ENCODE data around the gene CHST8. TPM values are rescaled to one million over a fixed set of nuclear protein-coding genes. Genes with fewer than 3 reads are reported as not detected.

Gene CHST8
- total and polyA plus RNA-seq, 2 of the 13 experiments (the other 11 are each of a cell fraction or from before 2014, with no cell fraction given), result not detected

GRCh38 chr19:33720155-33720493 lies 98.4 kb downstream of the CHST8 start:
- no peaks in the 10 kb centered on the region for H3K4me1 ChIP-seq (ENCODE audit: insufficient read depth, low read length)
- no peaks in the 10 kb centered on the region for H3K79me2 ChIP-seq (ENCODE audit: insufficient read depth, low read length)
- H3K36me3 ChIP-seq (replicated peaks in 1 of 2; ENCODE audit: control insufficient read depth in 1 of 2, insufficient read depth in 2 of 2, low read length in 2 of 2), result no peaks in the 10 kb centered on the region
- H2AFZ ChIP-seq (ENCODE audit: low read length), result no peak overlapping the region
- WGBS (ENCODE audit: low lambda C conversion rate), result 34% methylated on average over 3 of the region's 3 CpGs
- H4K20me1 ChIP-seq (ENCODE audit: insufficient read depth, low read length), result no peaks in the 10 kb centered on the region
- no peak overlapping the region for H3K9ac ChIP-seq (ENCODE audit: insufficient read depth, low read depth, low read length)
- no peaks in the 10 kb centered on the region for H3K9me3 ChIP-seq (ENCODE audit: low read length)
- H3K27me3 ChIP-seq (ENCODE audit: control insufficient read depth in 1 of 2, insufficient read depth in 2 of 2, low read length in 2 of 2), result no peaks in the 10 kb centered on the region; a peak in 1 of 5 replicates
- in situ Hi-C loops (cut with HindIII; ENCODE audit: extremely low pct_ligation_motif_present, low pct_unique_long_range_greater_than_20kb), result loop anchor here (5.0 kb wide), 1 partner anchor 52 kb away; no protein-coding TSS in a partner anchor
- intact Hi-C loops (cut with micrococcal nuclease; ENCODE audit: unreplicated experiment), result no loop called here
- no peak overlapping the region for H3K27ac ChIP-seq (ENCODE audit: extremely low read length, insufficient read depth, low read length)
- no peak for FAIRE-seq
- no TSS peak for BruUV-seq (replicated peaks)
- CTCF ChIA-PET (ENCODE audit: low intra/inter-chr PET ratio, low total read pairs), result no interaction called here
- POLR2A ChIA-PET, result no interaction called here
- H3K4me2 ChIP-seq (ENCODE audit: low read depth, low read length), result no peak overlapping the region
- TF ChIP-seq ZNF256 (CRISPR knock-in tag; conservative IDR thresholded peaks at IDR 0.05), result no peak
- TF ChIP-seq MNT (IDR thresholded peaks at IDR 0.05), result peak; percentile 80
- no peak for TF ChIP-seq ZFP41 (CRISPR knock-in tag; IDR thresholded peaks at IDR 0.05; ENCODE audit: borderline replicate concordance)
- peak; percentile 31; the same call in 1 of the 2 replicates for TF ChIP-seq FOXP1 (IDR thresholded peaks at IDR 0.05)
- no peak for TF ChIP-seq FOXP1 (CRISPR knock-in tag; IDR thresholded peaks at IDR 0.05)
- ATAC-seq, result no peak
- DNase-seq (ENCODE audit: low spot score), result no peak
- H3K4me3 ChIP-seq (replicated peaks in 1 of 3; ENCODE audit: insufficient read depth in 1 of 3, low read depth in 2 of 3, low read length in 3 of 3), result no peak overlapping the region

- POLR2A ChIA-PET, result no interaction called here
- no peak for FAIRE-seq
- H3K4me2 ChIP-seq (ENCODE audit: low read depth, low read length), result no peak overlapping the region
Observed at GRCh38 chr19:33720691-33721682, 99.2 kb downstream of the CHST8 start.

More at GRCh38 chr19:33720691-33721682, 99.2 kb downstream of the CHST8 start:
- intact Hi-C loops (cut with micrococcal nuclease; ENCODE audit: unreplicated experiment) (no loop called here), in situ Hi-C loops (cut with HindIII; ENCODE audit: extremely low pct_ligation_motif_present, low pct_unique_long_range_greater_than_20kb) (loop anchor here (5.0 kb wide), 1 partner anchor 51 kb away; no protein-coding TSS in a partner anchor)
- Histone ChIP-seq H3K9me3 (ENCODE audit: low read length) (no peaks in the 10 kb centered on the region), H3K4me1 (ENCODE audit: insufficient read depth, low read length) (no peaks in the 10 kb centered on the region), H3K4me3 (replicated peaks in 1 of 3; ENCODE audit: insufficient read depth in 1 of 3, low read depth in 2 of 3, low read length in 3 of 3) (no peak overlapping the region), H3K27ac (ENCODE audit: extremely low read length, insufficient read depth, low read length) (no peak overlapping the region), H3K79me2 (ENCODE audit: insufficient read depth, low read length) (no peaks in the 10 kb centered on the region), H3K36me3 (replicated peaks in 1 of 2; ENCODE audit: control insufficient read depth in 1 of 2, insufficient read depth in 2 of 2, low read length in 2 of 2) (no peaks in the 10 kb centered on the region), H2AFZ (ENCODE audit: low read length) (no peak overlapping the region), H3K9ac (ENCODE audit: insufficient read depth, low read depth, low read length) (no peak overlapping the region), H3K27me3 (ENCODE audit: control insufficient read depth in 1 of 2, insufficient read depth in 2 of 2, low read length in 2 of 2) (peaks cover 0 to 1% of the 10 kb centered on the region in 2 experiments; a peak in 1 of 5 replicates), H4K20me1 (ENCODE audit: insufficient read depth, low read length) (no peaks in the 10 kb centered on the region)
- CTCF ChIA-PET (ENCODE audit: low intra/inter-chr PET ratio, low total read pairs), result no interaction called here
- TF ChIP-seq PLRG1 (conservative IDR thresholded peaks at IDR 0.05) (no peak), CTCF (CRISPR knock-in tag; IDR thresholded peaks at IDR 0.05) (peak; percentile 50), SMC3 (IDR thresholded peaks at IDR 0.05; ENCODE audit: low read length) (peak; percentile 10; the same call in 1 of the 2 replicates), STAG1 (CRISPR knock-in tag; IDR thresholded peaks at IDR 0.05) (peak; percentile 41)
- no TSS peak for BruUV-seq (replicated peaks)
- WGBS (ENCODE audit: low lambda C conversion rate), result 3% methylated on average over 5 of the region's 9 CpGs
- peak; percentile 51 for ATAC-seq
- peak; percentile 10 for DNase-seq (ENCODE audit: low spot score)

Data from HepG2 (cell line).